Activated CD8-positive, alpha-beta memory T cell treated with anti-CD3 and anti-CD28 coated beads for 48 hours (primary cell): ENCODE data around the gene BCL2L12.

Experiments used
- DNase-seq, 3 experiments: peaks; one replicate each; pipeline ENCODE4 v3.0.0-alpha.2; 2020; ENCODE audit warnings: low read depth in 2 of 3, low spot score in 2 of 3

BCL2L12 gene

DNA sequence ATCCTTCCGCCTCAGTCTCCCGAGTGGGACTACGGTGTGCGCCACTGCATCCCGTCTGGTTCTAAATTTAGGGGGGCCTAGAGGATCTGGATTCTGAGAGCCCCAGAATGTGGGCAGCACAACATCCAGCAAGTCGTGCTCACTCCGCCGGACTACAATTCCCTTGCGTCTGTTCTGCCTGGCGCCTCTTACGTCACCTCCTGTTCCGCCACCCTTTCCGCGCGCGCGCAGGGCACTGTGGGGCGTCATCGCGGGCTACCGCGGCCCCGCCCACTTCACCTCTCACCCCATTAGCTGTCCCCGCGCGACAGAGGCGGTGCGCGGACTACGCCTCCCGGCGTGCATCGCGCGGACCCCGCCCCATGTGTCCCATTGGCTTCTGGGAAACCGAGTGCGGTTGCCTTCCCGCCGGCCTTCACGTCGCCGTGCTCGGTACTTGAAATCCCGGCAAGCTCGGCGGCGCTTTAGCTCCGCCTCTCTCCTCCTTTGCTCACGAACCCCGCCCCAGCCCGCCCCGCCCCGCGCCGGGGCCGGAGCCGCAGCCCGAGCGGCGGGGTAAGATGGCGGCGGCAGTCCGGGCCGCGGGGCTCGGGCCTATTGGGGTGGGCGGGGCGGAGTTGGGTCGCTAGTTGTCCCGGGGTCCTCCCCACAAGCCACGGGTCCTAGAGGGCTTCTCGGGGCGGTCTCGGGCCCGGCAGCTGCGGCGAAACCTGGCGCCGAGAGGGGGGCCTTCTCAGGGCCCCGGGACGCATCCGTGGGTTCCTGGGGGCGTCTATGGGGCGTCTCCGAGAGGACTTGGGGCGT, 23.8 kb upstream of the BCL2L12 start, which contains the start of gene SCAF1:
SCAF1 (plus strand) TSS at position 522 of the 804 bp plus-strand sequence. CDS start 2,818 bp downstream, outside the sequence.
- peak; percentile 93 to 100 (median 94) for DNase-seq

DNA sequence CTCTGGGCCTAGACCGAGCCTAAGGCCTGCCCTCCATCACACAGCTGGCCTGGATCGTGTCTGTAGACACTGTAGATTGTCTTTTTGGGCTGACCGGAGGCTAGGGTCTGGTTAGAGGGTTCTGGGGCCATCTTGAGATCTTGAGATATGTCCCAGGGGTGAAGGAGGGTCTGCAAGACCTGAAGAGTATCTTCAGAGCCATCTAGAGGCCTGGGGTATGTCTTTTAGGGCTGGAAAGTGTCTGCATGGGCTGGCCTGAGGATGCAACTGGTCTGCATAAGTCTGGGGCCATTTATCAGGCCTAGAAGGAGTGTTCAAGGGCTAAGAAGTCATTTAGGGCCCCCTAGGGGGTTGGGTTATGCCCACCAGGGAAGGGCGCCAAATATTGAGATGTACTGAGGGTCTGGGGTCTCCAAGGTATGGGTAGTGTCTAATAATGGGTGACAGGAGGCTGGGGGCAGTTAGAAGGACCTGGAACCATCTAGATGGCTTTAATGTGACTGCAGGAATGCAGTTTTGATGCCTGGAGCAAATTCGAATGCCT, 23.2 kb upstream of the BCL2L12 start:
- DNase-seq, result no peak

DNA sequence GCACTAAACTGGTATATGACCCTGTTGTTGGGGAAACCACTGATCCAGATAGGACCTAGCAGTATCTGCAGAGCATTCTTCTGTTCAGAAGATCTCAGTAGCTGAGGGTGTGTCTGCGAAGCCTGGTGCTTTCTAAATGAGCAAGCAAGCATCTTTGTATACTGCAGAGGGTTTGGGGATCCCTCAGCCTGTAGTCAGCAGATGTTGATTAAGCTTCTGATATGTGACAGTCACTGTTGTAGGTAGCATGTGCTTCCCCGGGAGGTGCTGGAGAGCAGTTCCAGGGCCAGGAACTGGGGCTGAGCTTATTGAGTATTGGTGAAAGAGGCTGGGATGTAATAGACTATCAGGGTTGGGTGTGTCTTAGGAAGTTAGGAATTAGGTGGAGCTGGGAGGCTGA, 22.3 kb upstream of the BCL2L12 start:
- DNase-seq, result no peak

DNA sequence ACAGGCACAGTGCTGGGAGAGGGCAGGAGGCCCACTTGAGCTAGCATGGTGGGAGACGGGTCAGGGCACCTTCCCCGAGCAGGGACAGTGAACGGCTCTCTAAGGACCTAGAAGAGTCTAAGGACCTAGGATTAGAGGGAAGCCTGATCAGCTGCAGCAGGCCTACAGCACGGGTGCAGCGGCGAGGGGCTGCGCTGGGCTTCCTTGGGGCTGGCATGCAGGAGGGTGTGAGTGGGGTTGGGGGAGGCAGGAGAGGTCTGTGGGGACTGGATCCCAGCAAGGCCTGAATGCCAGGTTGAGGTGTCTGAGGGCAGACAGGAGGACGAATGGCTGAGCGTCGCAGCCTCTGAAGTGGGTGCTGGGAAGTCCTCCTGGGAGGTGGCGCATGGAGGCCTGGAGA, 20.1 kb upstream of the BCL2L12 start:
- DNase-seq, result no peak

DNA sequence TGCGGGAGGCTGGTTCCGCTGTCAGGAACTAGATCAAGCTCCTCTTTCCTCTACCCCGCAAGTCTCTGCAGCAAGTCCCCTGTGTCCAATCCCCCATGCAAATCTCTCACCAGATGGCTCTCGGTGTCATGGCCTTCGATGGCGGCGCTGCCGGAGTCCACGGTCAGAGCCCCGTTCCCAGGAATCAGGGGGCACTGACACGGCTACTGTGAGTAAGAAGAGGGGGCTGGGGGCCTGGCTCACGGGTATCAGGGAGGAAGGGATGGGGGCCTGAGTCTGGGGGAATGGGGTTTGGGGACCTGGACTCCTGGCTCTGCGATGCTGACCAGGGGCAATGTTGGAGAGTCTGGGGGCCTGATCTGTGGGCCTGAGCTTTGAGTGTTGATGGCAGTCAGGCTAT, 19.7 kb upstream of the BCL2L12 start:
- DNase-seq, result no peak

DNA sequence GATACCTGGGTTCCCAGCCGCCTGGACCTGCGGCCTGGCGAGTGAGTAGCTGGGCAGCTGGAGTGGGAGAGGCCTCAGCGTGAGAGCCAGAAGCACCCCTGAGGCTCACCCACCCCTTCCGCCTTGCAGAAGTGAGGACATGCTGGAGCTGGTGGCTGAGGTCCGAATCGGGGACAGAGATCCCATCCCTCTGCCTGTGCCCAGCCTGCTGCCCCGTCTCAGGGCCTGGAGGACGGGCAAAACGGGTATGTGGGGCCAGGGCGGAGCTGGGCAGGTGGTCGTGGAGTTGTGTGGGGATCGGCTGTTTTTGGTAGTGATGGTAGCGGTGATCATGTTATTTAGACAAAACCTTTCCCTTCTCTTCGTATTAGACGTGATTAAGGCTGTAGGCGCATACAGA, 19.1 kb upstream of the BCL2L12 start:
- DNase-seq, result no peak

DNA sequence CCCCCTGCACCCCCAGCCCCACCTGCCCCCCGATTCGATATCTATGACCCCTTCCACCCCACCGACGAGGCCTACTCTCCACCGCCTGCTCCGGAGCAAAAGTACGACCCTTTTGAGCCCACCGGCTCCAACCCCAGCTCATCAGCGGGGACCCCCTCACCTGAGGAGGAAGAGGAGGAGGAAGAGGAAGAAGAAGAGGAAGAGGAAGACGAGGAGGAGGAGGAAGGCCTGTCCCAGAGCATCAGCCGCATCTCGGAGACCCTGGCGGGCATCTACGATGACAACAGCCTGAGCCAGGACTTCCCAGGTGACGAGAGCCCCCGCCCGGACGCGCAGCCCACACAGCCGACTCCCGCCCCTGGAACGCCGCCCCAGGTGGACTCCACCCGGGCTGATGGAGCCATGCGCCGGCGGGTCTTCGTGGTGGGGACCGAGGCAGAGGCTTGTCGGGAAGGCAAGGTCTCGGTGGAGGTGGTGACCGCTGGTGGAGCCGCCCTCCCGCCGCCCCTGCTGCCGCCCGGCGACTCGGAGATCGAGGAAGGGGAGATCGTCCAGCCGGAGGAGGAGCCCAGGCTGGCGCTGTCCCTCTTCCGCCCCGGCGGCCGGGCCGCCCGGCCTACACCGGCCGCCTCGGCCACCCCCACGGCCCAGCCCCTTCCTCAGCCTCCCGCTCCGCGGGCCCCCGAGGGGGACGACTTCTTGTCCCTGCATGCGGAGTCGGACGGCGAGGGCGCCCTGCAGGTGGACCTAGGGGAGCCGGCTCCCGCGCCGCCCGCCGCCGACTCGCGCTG, 14.5 kb upstream of the BCL2L12 start:
- no peak for DNase-seq

DNA sequence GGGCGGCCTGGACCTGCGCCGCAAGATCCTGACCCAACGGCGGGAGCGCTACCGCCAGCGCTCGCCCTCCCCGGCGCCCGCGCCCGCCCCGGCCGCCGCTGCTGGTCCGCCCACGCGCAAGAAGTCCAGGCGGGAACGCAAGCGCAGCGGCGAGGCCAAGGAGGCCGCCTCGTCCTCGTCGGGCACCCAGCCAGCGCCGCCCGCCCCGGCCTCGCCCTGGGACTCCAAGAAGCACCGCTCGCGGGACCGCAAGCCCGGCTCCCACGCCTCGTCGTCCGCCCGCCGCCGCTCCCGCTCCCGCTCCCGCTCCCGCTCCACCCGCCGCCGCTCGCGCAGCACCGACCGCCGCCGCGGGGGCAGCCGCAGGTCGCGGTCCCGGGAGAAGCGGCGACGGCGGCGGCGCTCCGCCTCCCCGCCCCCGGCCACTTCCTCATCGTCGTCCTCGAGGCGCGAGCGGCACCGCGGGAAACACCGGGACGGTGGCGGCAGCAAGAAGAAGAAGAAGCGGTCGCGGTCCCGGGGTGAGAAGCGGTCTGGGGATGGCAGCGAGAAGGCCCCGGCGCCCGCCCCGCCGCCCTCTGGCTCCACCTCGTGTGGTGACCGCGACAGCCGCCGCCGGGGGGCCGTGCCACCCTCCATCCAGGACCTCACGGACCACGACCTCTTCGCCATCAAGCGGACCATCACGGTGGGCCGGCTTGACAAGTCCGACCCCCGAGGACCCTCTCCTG, 13.7 kb upstream of the BCL2L12 start:
- DNase-seq, result no peak

DNA sequence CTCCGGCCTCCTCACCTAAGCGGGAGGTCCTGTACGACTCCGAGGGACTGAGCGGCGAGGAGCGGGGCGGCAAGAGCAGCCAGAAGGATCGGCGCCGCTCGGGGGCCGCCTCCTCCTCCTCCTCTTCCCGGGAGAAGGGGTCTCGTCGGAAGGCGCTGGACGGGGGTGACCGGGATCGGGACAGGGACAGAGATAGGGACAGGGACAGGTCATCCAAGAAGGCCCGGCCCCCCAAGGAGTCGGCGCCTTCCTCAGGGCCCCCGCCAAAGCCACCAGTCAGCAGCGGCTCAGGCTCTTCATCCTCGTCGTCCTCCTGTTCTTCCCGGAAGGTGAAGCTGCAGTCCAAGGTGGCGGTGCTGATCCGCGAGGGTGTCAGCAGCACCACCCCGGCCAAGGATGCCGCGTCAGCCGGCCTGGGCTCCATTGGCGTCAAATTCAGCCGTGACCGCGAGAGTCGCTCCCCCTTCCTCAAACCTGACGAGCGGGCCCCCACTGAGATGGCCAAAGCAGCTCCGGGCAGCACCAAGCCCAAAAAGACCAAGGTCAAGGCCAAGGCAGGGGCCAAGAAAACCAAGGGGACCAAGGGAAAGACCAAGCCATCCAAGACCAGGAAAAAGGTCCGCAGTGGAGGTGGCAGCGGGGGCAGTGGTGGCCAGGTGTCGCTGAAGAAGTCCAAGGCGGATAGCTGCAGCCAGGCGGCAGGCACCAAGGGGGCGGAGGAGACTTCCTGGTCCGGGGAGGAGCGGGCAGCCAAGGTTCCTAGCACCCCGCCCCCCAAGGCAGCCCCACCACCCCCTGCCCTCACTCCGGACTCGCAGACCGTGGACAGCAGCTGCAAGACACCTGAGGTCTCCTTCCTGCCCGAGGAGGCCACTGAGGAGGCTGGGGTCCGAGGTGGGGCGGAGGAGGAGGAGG, 12.9 kb upstream of the BCL2L12 start:
- DNase-seq, result no peak

DNA sequence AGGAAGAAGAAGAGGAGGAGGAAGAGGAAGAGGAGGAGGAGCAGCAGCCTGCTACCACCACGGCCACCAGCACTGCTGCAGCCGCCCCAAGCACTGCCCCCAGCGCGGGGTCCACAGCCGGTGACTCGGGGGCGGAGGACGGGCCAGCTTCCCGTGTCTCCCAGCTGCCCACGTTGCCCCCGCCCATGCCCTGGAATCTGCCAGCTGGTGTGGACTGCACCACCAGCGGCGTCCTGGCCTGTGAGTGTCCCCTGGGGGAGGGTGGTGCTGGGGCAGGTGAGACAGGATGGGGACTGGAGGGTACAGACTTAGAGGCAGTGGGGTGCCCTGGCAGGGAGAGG, 12.3 kb upstream of the BCL2L12 start:
- no peak for DNase-seq

DNA sequence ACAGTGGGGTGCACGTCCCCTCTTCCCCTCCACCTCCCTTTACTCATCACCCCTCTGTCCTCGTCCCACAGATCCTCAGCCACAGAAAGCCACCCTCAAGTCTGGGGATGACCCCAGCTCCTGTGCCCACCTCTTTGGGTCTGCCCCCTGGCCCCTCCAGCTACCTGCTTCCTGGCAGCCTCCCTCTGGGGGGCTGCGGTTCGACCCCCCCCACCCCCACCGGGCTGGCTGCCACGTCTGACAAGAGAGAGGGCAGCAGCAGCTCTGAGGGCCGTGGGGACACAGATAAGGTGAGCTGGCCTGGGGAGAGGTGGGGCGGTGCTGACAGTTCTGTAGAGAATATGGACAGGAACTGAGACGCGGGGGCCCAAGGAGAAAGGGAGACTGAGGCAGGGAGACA, 11.2 kb upstream of the BCL2L12 start:
- no peak for DNase-seq

DNA sequence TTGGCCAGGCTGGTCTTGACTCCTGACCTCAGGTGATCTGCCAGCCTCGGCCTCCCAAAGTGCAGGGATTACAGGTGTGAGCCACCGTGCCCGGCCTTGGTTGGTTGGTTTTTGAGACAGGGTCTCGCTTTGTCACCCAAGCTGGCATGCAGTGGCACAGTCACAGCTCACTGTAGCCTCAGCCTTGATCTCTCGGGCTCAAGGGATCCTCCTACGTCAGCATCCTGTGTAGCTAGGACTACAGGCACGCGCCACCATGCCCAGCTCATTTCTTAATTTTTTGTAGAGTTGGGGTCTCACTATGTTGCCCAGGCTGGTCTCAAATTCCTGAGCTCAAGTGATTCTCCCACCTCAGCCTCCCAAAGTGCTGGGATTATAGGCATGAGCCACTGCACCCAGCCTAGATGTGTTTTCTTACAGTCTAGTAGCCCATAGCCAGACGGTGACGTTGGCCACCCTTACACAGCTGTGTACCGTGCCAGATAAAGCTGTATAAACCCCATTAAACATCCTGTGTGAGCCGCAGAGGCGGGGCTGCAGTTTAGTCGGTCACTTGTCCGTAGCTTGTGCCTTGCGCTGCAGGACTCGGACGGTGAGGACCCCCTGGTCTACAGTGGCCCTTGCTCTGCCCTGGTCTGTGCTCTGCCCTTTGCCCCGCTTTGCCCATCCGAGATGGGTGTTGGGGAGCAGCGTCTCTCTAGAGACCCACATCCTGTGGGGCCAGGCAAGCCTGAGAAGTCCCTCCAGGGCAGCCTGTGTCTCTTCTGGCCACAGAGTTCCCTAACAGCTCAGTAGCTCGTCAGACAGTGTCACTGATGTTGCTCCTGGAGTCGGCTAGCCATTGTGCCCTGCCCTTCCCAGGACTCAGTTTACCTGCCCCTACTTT, 9.9 kb upstream of the BCL2L12 start:
- no peak for DNase-seq

DNA sequence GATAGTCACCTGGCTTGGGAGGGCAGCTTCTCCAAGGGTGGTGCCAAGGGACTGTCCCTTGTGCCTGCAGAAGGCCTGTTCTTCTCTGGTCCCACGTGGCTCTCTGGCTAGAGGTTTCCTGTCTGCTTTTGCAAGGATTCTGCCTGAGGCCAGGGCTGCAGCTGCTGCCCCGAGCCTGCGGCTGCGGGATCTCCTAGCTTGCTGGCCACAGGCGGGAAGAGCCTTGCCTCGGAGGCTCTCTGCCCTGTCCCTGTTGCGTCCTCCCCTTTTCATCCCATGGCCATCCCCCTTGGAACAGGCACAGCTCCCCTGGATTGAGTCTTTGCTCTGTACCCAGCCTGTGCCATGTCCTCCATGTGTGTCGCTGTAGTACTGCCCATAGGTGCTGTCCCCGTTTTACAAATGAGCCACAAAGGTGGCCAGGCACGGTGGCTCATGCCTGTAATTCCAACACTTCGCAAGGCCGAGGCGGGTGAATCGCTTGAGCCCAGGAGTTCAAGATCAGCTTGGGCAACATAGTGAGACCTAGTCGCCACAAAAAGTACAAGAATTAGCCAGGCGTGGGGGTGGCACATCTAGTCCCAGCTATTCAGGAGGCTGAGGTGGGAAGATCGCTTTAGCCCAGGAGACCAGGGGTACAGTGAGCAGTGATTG, 9.2 kb upstream of the BCL2L12 start:
- no peak for DNase-seq

DNA sequence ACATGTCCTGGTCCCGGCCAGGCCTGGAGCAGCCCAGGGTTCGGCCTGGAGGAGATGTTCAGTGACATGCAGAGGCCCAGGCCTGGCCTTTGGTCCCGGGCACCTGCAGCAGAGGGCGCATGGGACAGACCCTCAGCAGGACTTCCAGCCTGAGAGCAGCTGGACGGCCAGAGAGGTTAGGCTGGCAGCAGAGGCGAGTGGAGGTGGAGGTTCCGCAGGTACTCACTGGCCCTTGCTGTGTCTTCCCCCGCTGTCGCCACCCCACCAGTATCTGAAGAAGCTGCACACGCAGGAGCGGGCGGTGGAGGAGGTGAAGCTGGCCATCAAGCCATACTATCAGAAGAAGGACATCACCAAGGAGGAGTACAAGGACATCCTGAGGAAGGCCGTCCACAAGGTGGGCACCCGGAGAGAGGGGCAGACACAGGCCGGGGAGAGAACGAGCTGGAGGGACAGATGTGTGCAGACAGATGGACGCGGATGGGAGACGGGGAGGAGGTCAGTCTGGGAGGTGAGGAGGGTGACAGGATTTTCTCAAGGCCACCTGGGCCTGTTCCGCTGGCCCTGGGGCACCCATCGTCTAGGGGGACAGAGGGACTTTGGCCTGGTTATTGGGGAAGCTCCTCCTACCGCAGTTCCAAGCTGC, 8.1 kb upstream of the BCL2L12 start:
- no peak for DNase-seq

DNA sequence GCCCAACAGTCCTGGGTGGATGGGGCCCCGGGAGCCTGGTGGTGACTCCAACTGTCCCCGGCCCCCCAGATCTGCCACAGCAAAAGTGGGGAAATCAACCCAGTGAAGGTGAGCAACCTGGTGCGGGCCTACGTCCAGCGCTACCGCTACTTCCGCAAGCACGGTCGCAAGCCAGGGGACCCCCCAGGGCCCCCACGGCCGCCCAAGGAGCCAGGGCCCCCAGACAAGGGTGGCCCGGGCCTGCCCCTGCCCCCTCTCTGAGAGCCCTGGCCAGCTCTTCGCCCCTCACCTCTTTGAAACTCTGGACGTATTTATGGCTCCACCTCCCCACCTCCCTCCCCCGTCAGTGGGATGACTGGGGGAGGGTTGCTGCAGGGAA, 7.6 kb upstream of the BCL2L12 start:
- no peak for DNase-seq

DNA sequence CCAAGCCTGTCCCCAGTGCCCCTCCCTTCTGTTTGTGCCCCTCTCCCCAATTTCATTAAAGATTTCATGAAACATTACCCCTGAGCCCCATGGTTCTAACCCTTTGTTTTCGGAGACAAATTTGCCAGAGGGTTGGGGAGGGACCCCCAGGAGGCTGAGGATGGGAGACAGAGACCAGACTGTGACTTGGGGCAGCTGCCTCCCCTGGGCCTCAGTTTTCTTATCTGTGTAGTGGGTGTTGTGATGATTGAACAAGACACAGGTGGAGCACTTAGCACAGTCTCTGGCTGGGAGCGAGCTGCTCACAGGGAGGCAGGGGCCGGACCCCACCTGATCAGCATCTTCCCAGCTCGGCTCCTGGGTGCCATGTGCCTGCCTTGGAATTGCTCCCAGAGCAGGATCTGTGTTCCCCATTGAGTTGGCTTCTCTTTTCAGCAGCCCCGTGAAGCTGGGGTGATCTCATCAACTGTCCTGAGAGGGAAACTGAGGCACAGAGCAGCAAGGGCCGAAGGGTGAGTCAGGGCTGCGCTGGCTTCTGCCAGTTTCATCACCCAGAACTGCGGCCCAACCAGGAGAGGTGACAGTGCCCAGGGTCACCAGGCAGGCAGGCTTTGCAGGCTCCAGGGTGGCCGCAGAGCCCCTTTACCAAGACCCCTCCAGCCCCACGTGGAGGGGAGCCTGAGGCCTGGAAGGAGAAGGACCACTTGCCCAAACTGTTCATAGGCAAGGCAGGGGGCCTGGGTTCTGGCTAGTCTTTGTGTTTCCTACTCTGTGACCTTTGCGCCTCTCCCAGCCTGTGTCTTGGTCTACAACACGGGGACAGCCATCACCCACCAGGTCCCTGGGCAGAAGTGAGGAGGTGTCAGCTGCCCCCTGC, 6.9 kb upstream of the BCL2L12 start:
- DNase-seq, result no peak

DNA sequence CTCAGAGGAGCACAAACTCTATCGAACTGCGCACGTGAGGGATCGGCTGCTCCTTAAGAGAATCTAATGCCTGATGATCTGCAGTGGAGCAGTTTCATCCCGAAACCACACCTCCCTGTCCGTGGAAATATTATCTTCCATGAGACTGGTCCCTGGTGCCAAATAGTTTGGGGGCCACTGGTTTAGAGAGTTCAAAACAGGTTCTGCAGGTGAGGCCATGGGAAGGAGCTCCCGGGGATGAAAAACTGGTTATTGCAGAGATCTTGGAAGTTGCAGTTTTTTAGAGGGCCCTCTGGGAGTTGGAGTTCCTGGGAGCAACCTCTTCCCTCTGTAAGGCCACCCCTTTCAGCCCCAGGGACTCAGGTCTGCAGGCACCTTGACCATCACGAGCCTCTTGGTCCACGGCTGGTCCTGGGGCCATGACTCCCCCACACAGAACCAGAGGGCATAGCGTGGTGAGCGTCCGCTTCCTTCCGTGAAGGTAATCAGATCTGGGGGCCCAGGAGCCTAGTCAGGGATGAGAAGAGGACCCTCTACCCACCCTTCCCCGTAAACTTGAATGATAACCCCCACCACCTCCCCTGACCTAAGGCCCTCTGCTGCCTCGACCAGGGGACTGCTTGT, 5.3 kb upstream of the BCL2L12 start:
- DNase-seq, result no peak
